ENCODE data around the gene OR56B1. TPM values are rescaled to one million over a fixed set of nuclear protein-coding genes. Genes with fewer than 3 reads are reported as not detected.

Gene OR56B1
- total RNA-seq, 6 donors from 2014 or later: 0.30 to 1.0 TPM; not detected in 4

DNA sequence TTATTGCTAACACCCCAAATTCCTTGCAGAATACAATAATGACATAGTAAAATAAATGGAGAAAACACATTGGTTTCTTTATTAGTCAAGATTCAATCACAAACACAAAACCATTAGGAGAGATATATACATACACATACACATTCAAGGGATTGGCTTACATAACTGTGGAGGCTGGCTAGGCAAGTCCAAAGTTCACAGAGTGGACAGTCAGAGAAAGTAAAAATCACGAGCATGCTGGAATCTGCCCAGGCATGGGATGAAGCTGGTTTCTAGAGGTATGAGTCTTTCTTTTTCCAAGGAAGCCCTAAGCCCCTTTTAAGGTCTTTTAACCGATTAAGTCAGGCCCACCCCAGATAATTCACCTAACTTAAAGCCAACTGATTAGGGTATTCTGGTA is 13.6 kb upstream of the OR56B1 start:
- Histone ChIP-seq H3K36me3 (no peaks in the 10 kb centered on the region), H3K9me3 (no peaks in the 10 kb centered on the region), H3K27ac (no peak overlapping the region), H3K27me3 (no peaks in the 10 kb centered on the region), H3K4me3 (no peak overlapping the region), H3K4me1 (no peaks in the 10 kb centered on the region)
- WGBS, 2 donors: 82 to 86% methylated on average over 2 of the region's 2 CpGs
- no peak for DNase-seq
- TF ChIP-seq POLR2A (IDR thresholded peaks at IDR 0.05) (no peak), CTCF (IDR thresholded peaks at IDR 0.05) (no peak), EP300 (IDR thresholded peaks at IDR 0.05) (no peak), POLR2AphosphoS5 (IDR thresholded peaks at IDR 0.05) (no peak)
- ATAC-seq (ENCODE audit: low FRiP score in 2 of 2): no peak

DNA sequence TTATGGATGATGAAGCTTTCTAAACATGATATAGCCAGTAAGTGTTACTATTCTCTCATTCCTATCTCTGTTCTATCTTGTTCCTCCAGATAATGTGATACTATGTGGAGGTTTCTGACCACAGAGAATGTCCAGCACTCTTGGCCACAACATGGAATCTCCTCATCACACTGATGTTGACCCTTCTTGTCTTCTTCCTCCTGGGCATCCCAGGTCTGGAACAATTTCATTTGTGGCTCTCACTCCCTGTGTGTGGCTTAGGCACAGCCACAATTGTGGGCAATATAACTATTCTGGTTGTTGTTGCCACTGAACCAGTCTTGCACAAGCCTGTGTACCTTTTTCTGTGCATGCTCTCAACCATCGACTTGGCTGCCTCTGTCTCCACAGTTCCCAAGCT is 9.9 kb upstream of the OR56B1 start:
- H3K4me3 ChIP-seq: no peak overlapping the region
- no peaks in the 10 kb centered on the region for H3K9me3 ChIP-seq
- no peaks in the 10 kb centered on the region for H3K4me1 ChIP-seq
- no peaks in the 10 kb centered on the region for H3K27me3 ChIP-seq
- H3K36me3 ChIP-seq: no peaks in the 10 kb centered on the region
- WGBS, 2 donors: 91 to 93% methylated on average over 1 of the region's 1 CpG
- no peak overlapping the region for H3K27ac ChIP-seq
- DNase-seq (no peak), ATAC-seq (ENCODE audit: low FRiP score in 2 of 2) (no peak)
- no peak for TF ChIP-seq POLR2AphosphoS5 (IDR thresholded peaks at IDR 0.05)
- TF ChIP-seq EP300 (IDR thresholded peaks at IDR 0.05): no peak
- TF ChIP-seq CTCF (IDR thresholded peaks at IDR 0.05): no peak
- no peak for TF ChIP-seq POLR2A (IDR thresholded peaks at IDR 0.05)

DNA sequence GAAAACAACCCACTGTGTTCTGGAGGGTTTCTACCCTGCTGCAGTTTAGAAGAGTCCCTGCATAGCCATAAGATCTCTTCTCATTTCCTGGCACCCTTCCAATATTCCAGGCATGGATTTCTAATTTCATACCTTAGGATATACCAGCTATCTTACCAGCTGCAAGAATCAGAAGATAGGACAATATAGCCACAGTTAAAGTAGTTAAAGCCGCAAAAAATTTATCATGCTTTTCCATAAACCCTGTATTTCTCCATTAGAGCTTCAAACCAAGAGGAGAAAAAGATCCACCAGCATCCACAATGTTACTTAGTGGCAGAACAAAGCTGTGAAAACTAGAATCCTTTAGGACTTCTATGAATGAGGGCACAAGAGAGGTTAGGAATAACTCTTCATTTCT is 8.6 kb upstream of the OR56B1 start:
- Histone ChIP-seq H3K27ac (no peak overlapping the region), H3K27me3 (no peaks in the 10 kb centered on the region), H3K36me3 (no peaks in the 10 kb centered on the region), H3K4me1 (no peaks in the 10 kb centered on the region), H3K4me3 (no peak overlapping the region), H3K9me3 (no peaks in the 10 kb centered on the region)
- no peak for TF ChIP-seq POLR2AphosphoS5 (IDR thresholded peaks at IDR 0.05)
- TF ChIP-seq EP300 (IDR thresholded peaks at IDR 0.05): no peak
- TF ChIP-seq POLR2A (IDR thresholded peaks at IDR 0.05): no peak
- TF ChIP-seq CTCF (IDR thresholded peaks at IDR 0.05): no peak
- DNase-seq (no peak), ATAC-seq (ENCODE audit: low FRiP score in 2 of 2) (no peak)
- WGBS, 2 donors: 90 to 94% methylated on average over 1 of the region's 1 CpG

GRCh38 chr11:5737091-5737490 is 843 bp downstream of the OR56B1 start:
- Histone ChIP-seq H3K27me3 (no peaks in the 10 kb centered on the region), H3K4me3 (no peak overlapping the region), H3K27ac (no peak overlapping the region), H3K36me3 (no peaks in the 10 kb centered on the region), H3K4me1 (no peaks in the 10 kb centered on the region), H3K9me3 (peaks cover 0 to 6% (median 1%) of the 10 kb centered on the region in 4 donors)
- no peak for DNase-seq
- no peak for ATAC-seq (ENCODE audit: low FRiP score in 2 of 2)
- TF ChIP-seq CTCF (IDR thresholded peaks at IDR 0.05): no peak
- no peak for TF ChIP-seq POLR2AphosphoS5 (IDR thresholded peaks at IDR 0.05)
- TF ChIP-seq POLR2A (IDR thresholded peaks at IDR 0.05): no peak
- TF ChIP-seq EP300 (IDR thresholded peaks at IDR 0.05): no peak

GRCh38 chr11:5737670-5738392 is 1.6 kb downstream of the OR56B1 start:
- TF ChIP-seq POLR2AphosphoS5 (IDR thresholded peaks at IDR 0.05) (no peak), POLR2A (IDR thresholded peaks at IDR 0.05) (no peak), EP300 (IDR thresholded peaks at IDR 0.05) (no peak), CTCF (IDR thresholded peaks at IDR 0.05) (no peak)
- 83 to 94% methylated on average over 6 of the region's 6 CpGs for WGBS, 2 donors
- no peak overlapping the region for H3K27ac ChIP-seq
- no peak overlapping the region for H3K4me3 ChIP-seq
- peaks cover 0 to 6% (median 1%) of the 10 kb centered on the region in 4 donors for H3K9me3 ChIP-seq
- H3K27me3 ChIP-seq: no peaks in the 10 kb centered on the region
- no peaks in the 10 kb centered on the region for H3K36me3 ChIP-seq
- DNase-seq (no peak), ATAC-seq (ENCODE audit: low FRiP score in 2 of 2) (no peak)
- no peaks in the 10 kb centered on the region for H3K4me1 ChIP-seq

All from upper lobe of left lung (tissue), 6 donors.